Activated B cell treated with CpG ODN at 0.5 μM for 24 hours (primary cell): Measurements from ENCODE around the gene LAMB3. TPM values are rescaled to one million over a fixed set of nuclear protein-coding genes. Genes with fewer than 3 reads are reported as not detected.

Experiments
- ATAC-seq: fragments of 200-7000 bp; cut with Tn5 transposase; one replicate; pipeline ENCODE4 v1.10.0; 2021; ENCODE audit warnings: low read depth, mild to moderate bottlenecking, moderate library complexity
- CTCF ChIA-PET: fragments of 350-600 bp; sonication (Branson Sonifier 250); formaldehyde crosslinking; loops from one replicate; lab custom pipeline; 2021; ENCODE audit warnings: antibody characterized with exemption; lab: Charles Lee
- POLR2A ChIA-PET: fragments of 350-600 bp; sonication (Branson Sonifier 250); formaldehyde crosslinking; loops from one replicate; lab custom pipeline; 2021; ENCODE audit warnings: antibody characterized with exemption; lab: Charles Lee
- DNase-seq: peaks from one replicate; pipeline ENCODE4 v3.0.0; 2022
- H3K27ac Mint-ChIP-seq: one replicate; pipeline ENCODE4 v1.8.0; 2020; ENCODE audit warnings: mixed read lengths
- H3K27me3 Mint-ChIP-seq: one replicate; pipeline ENCODE4 v1.8.0; 2021; ENCODE audit warnings: mixed read lengths
- H3K36me3 Mint-ChIP-seq: one replicate; pipeline ENCODE4 v1.8.0; 2021; ENCODE audit warnings: low read depth, mixed read lengths
- H3K4me1 Mint-ChIP-seq: one replicate; pipeline ENCODE4 v1.8.0; 2021; ENCODE audit warnings: mixed read lengths
- H3K4me3 Mint-ChIP-seq: one replicate; pipeline ENCODE4 v1.8.0; 2020; ENCODE audit warnings: mild to moderate bottlenecking, mixed read lengths
- H3K9me3 Mint-ChIP-seq: one replicate; pipeline ENCODE4 v1.8.0; 2020; ENCODE audit warnings: mixed read lengths
- intact Hi-C: fragments of 100-400 bp; cut with micrococcal nuclease; formaldehyde crosslinking; loops from one replicate; pipeline ENCODE4 v1.15.1; 2024
- total RNA-seq: library from RNA; stranded (reverse); gene quantifications from 2 replicates; pipeline ENCODE4 v1.2.3, GENCODE V29; 2022
- TF ChIP-seq, protein P1 (sequence below): fragments of 200-600 bp; IDR thresholded peaks from one replicate; pipeline ENCODE4 v1.8.0; 2022; ENCODE audit warnings: antibody characterized with exemption, mild to moderate bottlenecking

The LAMB3 gene
- total RNA-seq, 1 donor from 2014 or later = 0.35 TPM

GRCh38 chr1:209692296-209692695 lies 40.1 kb upstream of the LAMB3 start:
- intact Hi-C loops = loop anchor here (5.0 kb wide), 2 partner anchors 355 to 490 kb away; no protein-coding TSS in a partner anchor
- H3K4me1 Mint-ChIP-seq = peaks cover 4% of the 10 kb centered on the region
- ATAC-seq (no peak), DNase-seq (no peak)
- no peak overlapping the region for H3K27ac Mint-ChIP-seq
- TF ChIP-seq, protein P1, sequence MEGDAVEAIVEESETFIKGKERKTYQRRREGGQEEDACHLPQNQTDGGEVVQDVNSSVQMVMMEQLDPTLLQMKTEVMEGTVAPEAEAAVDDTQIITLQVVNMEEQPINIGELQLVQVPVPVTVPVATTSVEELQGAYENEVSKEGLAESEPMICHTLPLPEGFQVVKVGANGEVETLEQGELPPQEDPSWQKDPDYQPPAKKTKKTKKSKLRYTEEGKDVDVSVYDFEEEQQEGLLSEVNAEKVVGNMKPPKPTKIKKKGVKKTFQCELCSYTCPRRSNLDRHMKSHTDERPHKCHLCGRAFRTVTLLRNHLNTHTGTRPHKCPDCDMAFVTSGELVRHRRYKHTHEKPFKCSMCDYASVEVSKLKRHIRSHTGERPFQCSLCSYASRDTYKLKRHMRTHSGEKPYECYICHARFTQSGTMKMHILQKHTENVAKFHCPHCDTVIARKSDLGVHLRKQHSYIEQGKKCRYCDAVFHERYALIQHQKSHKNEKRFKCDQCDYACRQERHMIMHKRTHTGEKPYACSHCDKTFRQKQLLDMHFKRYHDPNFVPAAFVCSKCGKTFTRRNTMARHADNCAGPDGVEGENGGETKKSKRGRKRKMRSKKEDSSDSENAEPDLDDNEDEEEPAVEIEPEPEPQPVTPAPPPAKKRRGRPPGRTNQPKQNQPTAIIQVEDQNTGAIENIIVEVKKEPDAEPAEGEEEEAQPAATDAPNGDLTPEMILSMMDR = no peak
- H3K27me3 Mint-ChIP-seq = peaks cover 5% of the 10 kb centered on the region
- H3K36me3 Mint-ChIP-seq = no peaks in the 10 kb centered on the region
- CTCF ChIA-PET = interaction anchor here (1.0 to 6.4 kb wide), 8 partner anchors 12 to 124 kb away, joined by 3 to 61 read pairs (median 4); no protein-coding TSS in a partner anchor
- no peak overlapping the region for H3K4me3 Mint-ChIP-seq
- no peaks in the 10 kb centered on the region for H3K9me3 Mint-ChIP-seq
- POLR2A ChIA-PET = no interaction called here

- peaks cover 4% of the 10 kb centered on the region for H3K4me1 Mint-ChIP-seq
- peaks cover 5% of the 10 kb centered on the region for H3K27me3 Mint-ChIP-seq
- ChIA-PET POLR2A (no interaction called here), CTCF (interaction anchor here (1.2 to 6.4 kb wide), 4 partner anchors 58 to 123 kb away, joined by 4 to 61 read pairs (median 6); no protein-coding TSS in a partner anchor)
- ATAC-seq (no peak), DNase-seq (no peak)
- H3K36me3 Mint-ChIP-seq = no peaks in the 10 kb centered on the region
- no peaks in the 10 kb centered on the region for H3K9me3 Mint-ChIP-seq
- no peak overlapping the region for H3K27ac Mint-ChIP-seq
- H3K4me3 Mint-ChIP-seq = no peak overlapping the region
- TF ChIP-seq, protein P1 = no peak
- intact Hi-C loops = loop anchor here (5.0 kb wide), 2 partner anchors 354 to 489 kb away; no protein-coding TSS in a partner anchor
Observed at GRCh38 chr1:209691237-209691636, 39.0 kb upstream of the LAMB3 start.

- Mint-ChIP-seq H3K4me3 (no peak overlapping the region), H3K4me1 (peaks cover 4% of the 10 kb centered on the region)
Observed at GRCh38 chr1:209689477-209689876, 37.3 kb upstream of the LAMB3 start.

GRCh38 chr1:209688746-209689234 lies 36.6 kb upstream of the LAMB3 start:
- ATAC-seq (no peak), DNase-seq (no peak)
- intact Hi-C loops = loop anchor here (1.0 kb wide), 1 partner anchor 107 kb away; no protein-coding TSS in a partner anchor
- TF ChIP-seq, protein P1 = no peak
- H3K27ac Mint-ChIP-seq = no peak overlapping the region
- H3K36me3 Mint-ChIP-seq = no peaks in the 10 kb centered on the region
- H3K4me1 Mint-ChIP-seq = peaks cover 4% of the 10 kb centered on the region
- H3K4me3 Mint-ChIP-seq = no peak overlapping the region
- CTCF ChIA-PET = interaction anchor here (0.6 to 6.4 kb wide), 4 partner anchors 62 to 121 kb away, joined by 3 to 61 read pairs (median 4); no protein-coding TSS in a partner anchor
- H3K9me3 Mint-ChIP-seq = no peaks in the 10 kb centered on the region
- POLR2A ChIA-PET = no interaction called here
- H3K27me3 Mint-ChIP-seq = peaks cover 11% of the 10 kb centered on the region

More at GRCh38 chr1:209689477-209689876, 37.3 kb upstream of the LAMB3 start:
- ChIA-PET POLR2A (no interaction called here), CTCF (interaction anchor here (0.6 to 6.4 kb wide), 4 partner anchors 62 to 121 kb away, joined by 3 to 61 read pairs (median 4); no protein-coding TSS in a partner anchor)
- H3K36me3 Mint-ChIP-seq = no peaks in the 10 kb centered on the region
- ATAC-seq (no peak), DNase-seq (no peak)
- no peak overlapping the region for H3K27ac Mint-ChIP-seq
- intact Hi-C loops = no loop called here
- no peaks in the 10 kb centered on the region for H3K9me3 Mint-ChIP-seq
- TF ChIP-seq, protein P1 = no peak
- peaks cover 9% of the 10 kb centered on the region for H3K27me3 Mint-ChIP-seq

- H3K27me3 Mint-ChIP-seq = peaks cover 15% of the 10 kb centered on the region
- intact Hi-C loops = no loop called here
- H3K27ac Mint-ChIP-seq = peak overlapping the region; percentile 25
- ATAC-seq (no peak), DNase-seq (no peak)
- ChIA-PET CTCF (no interaction called here), POLR2A (no interaction called here)
- TF ChIP-seq, protein P1 = no peak
- no peaks in the 10 kb centered on the region for H3K9me3 Mint-ChIP-seq
- H3K36me3 Mint-ChIP-seq = no peaks in the 10 kb centered on the region
- no peaks in the 10 kb centered on the region for H3K4me1 Mint-ChIP-seq
- H3K4me3 Mint-ChIP-seq = no peak overlapping the region
Observed at GRCh38 chr1:209686322-209686721, 34.1 kb upstream of the LAMB3 start.
